ENCODE measurements around the gene TUBB. TPM values are rescaled to one million over a fixed set of nuclear protein-coding genes. Genes with fewer than 3 reads are reported as not detected.

The TUBB gene
- total RNA-seq, 2 experiments from 2014 or later, result 1,244 to 1,346 TPM

- BruUV-seq (replicated peaks), result TSS peak; percentile 60
- Histone ChIP-seq H3K9me3 (ENCODE audit: low read length) (no peaks in the 10 kb centered on the region), H3K4me3 (ENCODE audit: low read depth, low read length, poor library complexity, severe bottlenecking) (peak overlapping the region; percentile 91), H3K36me3 (ENCODE audit: insufficient read depth, low read length) (peaks cover 55% of the 10 kb centered on the region), H3K4me2 (ENCODE audit: low read length) (peak overlapping the region; percentile 98), H2AFZ (ENCODE audit: low read length) (no peak overlapping the region), H3K27ac (ENCODE audit: low read depth, low read length, poor library complexity, severe bottlenecking) (peak overlapping the region; percentile 97), H4K20me1 (ENCODE audit: insufficient read depth, low read length) (peaks cover 19% of the 10 kb centered on the region), H3K4me1 (ENCODE audit: insufficient read depth, low read length, poor library complexity, severe bottlenecking) (peaks cover 52% of the 10 kb centered on the region), H3K79me2 (ENCODE audit: insufficient read depth, low read depth, low read length) (peaks cover 79% of the 10 kb centered on the region), H3K9me2 (ENCODE audit: insufficient read depth, low read length) (no peaks in the 10 kb centered on the region)
- CTCF ChIA-PET (ENCODE audit: unreplicated experiment), result no interaction called here
- POLR2A ChIA-PET, result interaction anchor here (0.7 to 6.0 kb wide), 6 partner anchors 29 to 148 kb away, joined by 3 to 71 read pairs (median 4); partner anchors contain the start of genes ABCF1 and NRM
- no peak for TF ChIP-seq CTCF (conservative IDR thresholded peaks at IDR 0.05; ENCODE audit: low read length)
- no peak for TF ChIP-seq EZH2phosphoT487 (IDR thresholded peaks at IDR 0.05; ENCODE audit: borderline replicate concordance, low read depth, low read length)
- intact Hi-C loops (cut with micrococcal nuclease; ENCODE audit: unreplicated experiment), result no loop called here
- peak; percentile 69 for DNase-seq (ENCODE audit: low spot score)
Observed at GRCh38 chr6:30719356-30719755, 796 bp upstream of the TUBB start.

- H3K27ac ChIP-seq (ENCODE audit: low read depth, low read length, poor library complexity, severe bottlenecking), result peak overlapping the region; percentile 97
- peak overlapping the region; percentile 91 for H3K4me3 ChIP-seq (ENCODE audit: low read depth, low read length, poor library complexity, severe bottlenecking)
- BruUV-seq (replicated peaks), result no TSS peak
- H3K36me3 ChIP-seq (ENCODE audit: insufficient read depth, low read length), result peaks cover 60% of the 10 kb centered on the region
- H3K4me2 ChIP-seq (ENCODE audit: low read length), result peak overlapping the region; percentile 66
- intact Hi-C loops (cut with micrococcal nuclease; ENCODE audit: unreplicated experiment), result loop anchor here (1.0 to 5.0 kb wide), 3 partner anchors 38 to 163 kb away; partner anchors contain the start of genes C6orf136, GNL1 and PRR3
- no peak for TF ChIP-seq CTCF (conservative IDR thresholded peaks at IDR 0.05; ENCODE audit: low read length)
- TF ChIP-seq EZH2phosphoT487 (IDR thresholded peaks at IDR 0.05; ENCODE audit: borderline replicate concordance, low read depth, low read length), result no peak
- no peak overlapping the region for H2AFZ ChIP-seq (ENCODE audit: low read length)
- H3K9me3 ChIP-seq (ENCODE audit: low read length), result no peaks in the 10 kb centered on the region
- DNase-seq (ENCODE audit: low spot score), result peak; percentile 92
- ChIA-PET CTCF (ENCODE audit: unreplicated experiment) (interaction anchor here (0.6 to 2.0 kb wide), 2 partner anchors 10 to 31 kb away, joined by 3 to 7 read pairs; no protein-coding TSS in a partner anchor), POLR2A (interaction anchor here (0.6 to 6.0 kb wide), 9 partner anchors 10 to 105 kb away, joined by 3 to 71 read pairs (median 4); partner anchors contain the start of gene NRM)
- no peaks in the 10 kb centered on the region for H3K9me2 ChIP-seq (ENCODE audit: insufficient read depth, low read length)
- peaks cover 52% of the 10 kb centered on the region for H3K4me1 ChIP-seq (ENCODE audit: insufficient read depth, low read length, poor library complexity, severe bottlenecking)
- peaks cover 33% of the 10 kb centered on the region for H4K20me1 ChIP-seq (ENCODE audit: insufficient read depth, low read length)
- peaks cover 88% of the 10 kb centered on the region for H3K79me2 ChIP-seq (ENCODE audit: insufficient read depth, low read depth, low read length)
Observed at GRCh38 chr6:30720738-30721197, 616 bp downstream of the TUBB start.

Measured in OCI-LY7 (cell line).